Activated CD4-positive, CD25-positive, alpha-beta regulatory T cell (primary cell): ENCODE measurements around the gene MS4A10.
"Not testable (repeated sequence)": the region's sequence is repeated elsewhere in the genome, so short reads cannot be mapped to it uniquely, and the experiment has no call there.

ENCODE experiments used
- DNase-seq, 4 experiments: peaks; one replicate each; lab custom pipeline; 2025; lab: John Stamatoyannopoulos, UW

MS4A10 gene

DNA sequence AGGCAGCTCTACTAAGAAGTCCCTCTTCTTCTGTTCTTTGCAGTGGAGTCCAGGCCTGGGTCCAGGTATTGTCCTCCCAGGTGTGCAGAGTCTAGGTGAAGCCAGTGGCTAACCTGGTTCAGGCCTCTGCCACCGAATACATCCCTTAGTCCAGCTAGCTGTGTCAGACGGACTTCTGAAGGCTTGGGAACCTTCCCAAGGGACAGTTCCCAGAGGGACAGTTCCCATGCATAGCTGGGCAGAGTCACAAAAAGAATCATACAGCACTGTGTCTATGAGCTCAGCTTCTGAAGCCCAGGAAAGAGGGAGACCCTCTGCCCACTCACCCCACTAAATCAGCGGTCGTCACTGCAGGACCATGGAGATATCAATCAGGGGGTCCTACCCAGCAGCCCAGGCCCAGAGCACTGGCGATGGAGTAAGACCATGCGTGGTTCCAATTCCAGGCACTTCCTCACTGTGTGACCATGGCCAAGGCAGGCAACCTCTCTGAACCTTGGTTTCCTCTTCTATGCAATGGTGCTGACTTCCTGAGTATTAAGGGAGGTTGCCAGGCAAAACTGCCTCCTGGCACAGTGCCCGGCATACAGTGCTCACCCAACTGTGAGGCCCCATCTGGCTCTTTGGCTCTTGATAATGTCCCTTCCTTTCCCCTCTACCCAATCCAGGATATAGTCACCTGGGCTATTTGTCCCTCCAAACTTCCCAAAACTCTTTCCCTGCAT lies 3.4 kb downstream of the MS4A10 start:
- no peak for DNase-seq

DNA sequence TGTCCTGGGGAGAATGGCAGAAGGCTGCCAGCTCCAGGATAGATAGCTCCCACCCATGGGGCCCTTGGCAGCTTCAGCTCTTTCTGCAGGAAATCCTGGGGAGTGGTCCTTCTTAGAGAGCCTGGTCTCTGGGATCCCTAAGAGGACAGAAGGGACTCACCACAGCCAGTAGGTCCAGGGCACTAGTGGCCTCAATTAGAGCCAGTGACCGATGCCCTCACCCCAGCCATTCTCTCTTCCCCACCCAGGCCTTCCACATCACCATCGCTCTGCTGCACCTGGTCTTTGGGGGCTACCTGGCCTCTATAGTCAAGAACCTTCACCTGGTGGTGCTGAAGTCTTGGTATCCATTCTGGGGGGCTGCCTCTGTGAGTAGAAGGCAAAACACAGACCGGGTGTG lies 5.6 kb downstream of the MS4A10 start:
- no peak for DNase-seq

DNA sequence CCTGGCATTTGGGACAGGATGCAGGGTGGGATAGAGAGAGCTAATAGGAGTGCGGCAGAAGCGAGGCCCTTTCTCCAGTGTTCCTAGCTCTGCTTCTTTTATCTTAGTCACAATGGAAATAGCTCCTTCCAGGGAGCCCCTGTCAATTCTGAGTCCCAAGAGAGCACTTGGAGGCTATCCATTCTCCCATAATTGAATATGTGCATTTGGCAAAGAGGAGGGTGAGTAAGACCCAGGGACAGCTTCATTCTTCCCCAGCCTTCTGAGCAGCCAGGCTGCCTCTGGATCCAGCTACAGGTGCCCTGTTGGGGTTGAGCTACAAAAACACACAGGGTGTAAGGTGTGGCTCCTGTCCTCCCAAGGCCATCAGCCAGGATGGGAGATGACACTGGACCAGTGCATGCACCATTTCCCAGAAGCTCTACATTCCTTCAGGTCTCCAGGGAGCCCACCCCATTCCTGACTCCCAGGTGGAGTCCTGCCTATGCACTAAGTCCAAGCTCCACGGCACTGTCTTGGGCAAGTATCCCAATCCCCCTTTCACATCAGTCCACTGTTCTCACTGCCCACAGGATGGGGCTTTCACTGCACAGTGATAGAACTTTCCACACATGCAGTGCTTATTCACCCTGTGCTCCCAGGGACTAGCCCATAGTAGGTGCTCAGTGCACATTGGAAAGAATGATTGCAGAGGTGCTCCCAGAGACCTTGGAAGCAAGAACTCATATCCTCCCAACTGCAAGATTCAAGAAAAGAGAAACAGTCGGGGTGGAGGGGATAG lies 6.2 kb downstream of the MS4A10 start:
- DNase-seq = no peak

DNA sequence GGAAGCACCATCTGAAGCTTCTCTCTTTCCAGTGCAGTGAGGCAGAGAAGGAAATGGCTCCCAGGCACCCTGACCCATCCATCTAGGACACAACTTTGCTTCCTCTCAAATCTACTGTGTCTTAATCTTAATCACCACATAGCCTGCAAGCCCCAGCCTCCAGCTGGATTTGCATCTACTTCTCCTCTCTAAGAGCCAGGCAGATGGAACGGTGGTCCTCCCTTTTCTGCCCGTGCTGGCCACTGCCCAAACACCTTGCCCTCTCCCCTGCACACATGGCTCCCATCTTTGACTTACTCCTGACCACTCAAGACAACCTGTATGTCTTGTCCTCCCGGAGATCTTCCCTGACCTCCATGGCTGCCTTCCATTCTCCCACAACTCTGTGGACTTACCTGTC lies 7.4 kb downstream of the MS4A10 start:
- no peak for DNase-seq

DNA sequence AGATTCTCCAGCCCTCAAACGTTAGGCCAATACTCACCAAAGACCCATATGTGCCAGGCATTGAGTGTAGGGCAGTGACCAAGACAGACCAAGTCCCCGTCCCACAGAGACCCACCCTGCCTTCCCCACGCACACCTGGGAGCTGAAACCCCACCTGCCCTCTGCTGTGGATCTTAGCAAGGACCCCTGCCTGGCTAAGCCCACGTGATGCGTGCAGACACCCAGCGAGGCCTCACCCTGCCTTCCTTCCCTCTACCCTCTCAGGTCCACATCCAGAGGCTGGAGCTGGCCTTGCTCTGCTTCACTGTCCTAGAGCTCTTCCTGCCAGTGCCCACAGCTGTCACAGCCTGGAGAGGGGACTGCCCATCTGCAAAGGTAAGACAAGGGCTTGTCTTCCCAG lies 10.2 kb downstream of the MS4A10 start:
- no peak for DNase-seq

DNA sequence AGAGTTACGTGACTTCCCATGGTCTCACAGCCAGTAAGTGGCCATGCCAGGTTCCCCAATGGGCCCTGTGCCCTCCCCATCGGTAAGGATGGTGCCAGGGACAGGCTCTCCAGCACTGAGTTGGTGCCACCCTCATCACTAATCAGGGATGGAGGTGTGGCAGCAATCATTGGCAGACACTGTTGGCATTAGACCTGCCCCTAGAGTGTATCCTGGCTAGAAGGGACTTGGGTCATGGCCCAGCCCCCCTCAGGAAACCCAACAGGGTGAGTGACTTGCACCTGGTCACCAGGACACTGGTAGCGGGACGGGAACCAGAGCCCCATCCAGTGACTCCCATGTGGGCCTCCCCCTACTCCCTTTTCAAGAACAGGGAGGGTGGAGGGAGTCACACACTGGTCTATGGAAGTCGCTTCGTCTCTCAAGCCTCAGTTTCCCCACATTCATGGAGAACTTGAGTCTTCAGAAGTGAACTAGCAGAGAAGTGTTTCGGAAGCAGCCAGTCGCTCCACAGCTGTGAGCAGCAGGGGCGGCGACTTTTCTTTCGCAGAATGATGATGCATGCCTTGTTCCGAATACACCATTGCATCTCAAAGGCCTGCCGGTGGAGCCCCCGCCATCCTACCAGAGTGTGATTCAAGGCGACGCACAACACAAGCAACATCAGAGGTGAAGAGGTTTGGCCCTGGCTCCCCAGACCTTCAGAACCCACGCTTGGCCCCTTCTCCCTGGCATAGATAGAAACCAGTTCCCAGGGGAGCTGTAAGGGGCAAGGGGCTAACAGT lies 12.9 kb downstream of the MS4A10 start:
- no peak for DNase-seq

- no peak for DNase-seq
These were observed 13.5 kb downstream of the MS4A10 start for GRCh38 chr11:60798631-60799030.

DNA sequence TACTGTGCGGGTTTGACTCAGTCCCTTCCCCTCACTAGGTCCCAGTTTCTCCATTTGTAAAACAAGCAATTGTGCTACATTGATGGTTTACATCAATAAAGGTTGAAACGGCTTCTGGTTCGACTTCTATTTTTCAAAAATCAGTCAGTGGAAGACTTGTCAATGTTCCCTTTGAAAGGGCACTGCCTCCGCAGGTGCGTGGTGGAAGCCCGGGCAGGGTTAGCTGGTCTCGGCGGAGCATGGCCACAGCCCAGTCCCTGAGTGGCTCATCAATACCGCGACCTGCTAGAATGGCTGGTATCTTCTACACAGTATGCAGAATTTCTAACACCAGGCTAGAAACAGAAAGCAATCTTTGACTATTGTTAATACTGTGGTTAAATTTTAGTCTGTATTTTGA lies 16.1 kb downstream of the MS4A10 start:
- no peak for DNase-seq

DNA sequence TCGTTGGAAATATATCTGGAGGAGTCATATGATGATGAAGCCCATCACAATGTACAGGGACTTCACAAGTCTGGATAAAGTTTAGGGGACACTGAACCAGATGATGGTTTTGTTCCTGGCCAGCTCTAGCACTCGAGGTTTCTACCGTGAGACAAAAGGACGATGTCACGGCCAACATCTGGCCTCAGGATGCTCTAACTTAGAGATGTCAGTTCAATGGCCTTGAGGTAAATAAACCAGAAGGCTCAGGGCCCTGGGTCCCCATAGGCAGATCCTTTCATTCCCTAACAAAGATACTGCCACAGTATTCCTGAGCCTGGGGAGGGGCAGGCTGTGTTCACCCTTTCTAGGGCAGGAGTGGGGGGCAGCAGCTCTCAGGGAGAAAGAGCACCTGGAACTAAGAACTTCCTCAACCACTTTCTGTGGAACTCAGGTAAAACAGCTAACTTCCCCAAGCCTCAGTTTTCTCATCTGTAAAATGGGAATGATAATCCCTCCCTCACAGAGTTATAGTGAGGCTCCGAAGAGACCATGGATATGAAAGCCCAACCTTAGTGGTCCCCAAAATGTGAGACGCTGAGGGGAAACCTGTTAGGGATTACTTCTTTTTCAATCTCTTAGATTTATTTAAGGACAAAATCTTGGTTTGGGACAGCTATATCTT lies 18.3 kb downstream of the MS4A10 start:
- DNase-seq = no peak

- DNase-seq = no peak
These were observed 24.1 kb downstream of the MS4A10 start for GRCh38 chr11:60809249-60809648.

DNA sequence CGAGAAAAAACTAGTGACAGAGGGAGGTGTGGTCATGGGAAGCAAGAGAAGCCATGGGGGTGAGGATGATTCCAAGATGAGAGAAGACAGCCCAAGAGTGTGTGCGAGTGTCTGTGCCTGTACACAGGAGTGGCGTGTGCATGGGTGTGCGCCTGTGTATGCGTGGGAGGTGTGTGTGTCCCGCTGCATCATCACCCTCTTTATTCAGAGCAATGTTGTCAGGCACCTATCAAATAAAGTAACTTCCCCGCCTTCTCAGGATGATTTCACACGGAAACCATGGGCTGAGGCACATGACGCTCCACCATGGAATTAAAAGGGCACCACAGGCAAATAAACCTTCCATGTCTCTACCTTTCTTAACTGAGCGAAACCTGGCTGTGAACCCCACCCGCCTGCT lies 24.6 kb downstream of the MS4A10 start:
- no peak for DNase-seq

GRCh38 chr11:60810151-60810550 lies 25.0 kb downstream of the MS4A10 start:
- DNase-seq = no peak

GRCh38 chr11:60810569-60810968 lies 25.4 kb downstream of the MS4A10 start:
- DNase-seq = no peak

DNA sequence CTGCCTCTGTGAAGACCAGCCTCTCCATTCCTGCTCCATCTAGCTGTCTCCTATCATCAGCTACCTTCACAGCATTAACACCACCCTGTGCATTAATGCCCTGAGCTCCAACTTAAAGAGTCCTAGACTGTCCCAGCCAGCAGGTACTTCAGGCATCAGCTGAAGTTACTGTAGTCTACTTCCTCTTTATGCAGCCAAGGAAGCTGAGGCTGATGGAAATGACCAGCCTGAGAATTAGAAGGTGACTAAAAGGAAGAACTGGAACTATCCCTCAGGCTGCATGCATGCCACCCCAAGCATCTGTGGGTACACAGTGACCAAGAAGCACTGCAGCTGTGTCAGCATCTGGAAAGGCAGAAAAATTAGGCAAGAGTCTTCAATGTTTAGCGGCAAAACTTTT lies 28.2 kb downstream of the MS4A10 start:
- DNase-seq = no peak

GRCh38 chr11:60814112-60814511 lies 29.0 kb downstream of the MS4A10 start:
- DNase-seq = no peak

GRCh38 chr11:60816590-60817157 lies 31.5 kb downstream of the MS4A10 start:
- no peak for DNase-seq

GRCh38 chr11:60818057-60818456 lies 32.9 kb downstream of the MS4A10 start:
- DNase-seq = no peak

- DNase-seq = no peak
These were observed 36.9 kb downstream of the MS4A10 start for GRCh38 chr11:60821827-60822599.

GRCh38 chr11:60823745-60824306 lies 38.7 kb downstream of the MS4A10 start:
- not testable (repeated sequence) for DNase-seq

GRCh38 chr11:60825118-60825517 lies 40.0 kb downstream of the MS4A10 start:
- no peak for DNase-seq

DNA sequence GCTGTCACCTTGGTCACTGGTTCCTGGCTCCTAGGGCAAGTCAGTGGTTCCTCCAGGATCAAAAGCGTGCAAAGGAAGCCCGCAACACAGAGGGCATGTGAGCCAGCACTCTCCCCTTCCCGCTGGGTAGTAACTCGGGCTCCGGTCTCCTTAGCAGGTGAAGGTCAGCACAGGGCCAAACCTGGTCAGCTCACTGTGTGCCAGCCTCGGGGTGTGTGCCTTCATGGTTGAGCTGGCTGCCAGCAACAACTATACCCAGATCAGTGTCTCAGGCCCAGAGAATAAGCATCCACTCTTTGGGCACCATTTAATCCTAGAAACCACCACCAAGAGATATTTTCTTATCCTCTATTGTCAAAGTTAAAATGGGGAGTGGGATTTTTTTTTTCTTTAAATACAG lies 40.7 kb downstream of the MS4A10 start:
- no peak for DNase-seq
